ENCODE data around the gene CDH4. TPM values are rescaled to one million over a fixed set of nuclear protein-coding genes. Genes with fewer than 3 reads are reported as not detected.

Gene CDH4
- total and polyA plus RNA-seq, 2 donors (not counting 3 experiments of a cell fraction or from before 2014, with no cell fraction given), result 0.17 to 0.51 TPM

GRCh38 chr20:61835791-61836350, 583.8 kb downstream of the CDH4 start:
- Histone ChIP-seq H3K4me3 (replicated peaks in 1 of 3; ENCODE audit: insufficient read depth in 1 of 3, low read depth in 1 of 3, low read length in 3 of 3) (no peak overlapping the region), H3K4me2 (ENCODE audit: insufficient read depth, low read length) (no peak overlapping the region), H3K27me3 (ENCODE audit: control insufficient read depth in 2 of 2, insufficient read depth in 2 of 2, low read length in 2 of 2) (no peaks in the 10 kb centered on the region), H3K27ac (ENCODE audit: insufficient read depth, low read depth, low read length) (no peak overlapping the region), H4K20me1 (replicated peaks; ENCODE audit: control insufficient read depth, extremely low read depth, insufficient read depth, low read length) (no peaks in the 10 kb centered on the region), H3K9me3 (replicated peaks; ENCODE audit: control insufficient read depth, insufficient read depth, low read length) (no peaks in the 10 kb centered on the region), H2AFZ (ENCODE audit: low read depth, low read length) (no peak overlapping the region), H3K36me3 (ENCODE audit: control insufficient read depth in 2 of 2, extremely low read depth in 1 of 2, insufficient read depth in 2 of 2, low read length in 2 of 2) (no peaks in the 10 kb centered on the region), H3K4me1 (ENCODE audit: control insufficient read depth, extremely low read depth, insufficient read depth, low read length) (no peaks in the 10 kb centered on the region), H3K9ac (replicated peaks; ENCODE audit: extremely low read depth, insufficient read depth, low read length) (no peak overlapping the region), H3K9me1 (replicated peaks; ENCODE audit: control insufficient read depth, extremely low read depth, insufficient read depth, low read length) (no peaks in the 10 kb centered on the region), H3K79me2 (ENCODE audit: control insufficient read depth, insufficient read depth, low read length) (no peaks in the 10 kb centered on the region)
- DNase-seq (ENCODE audit: low read depth, low spot score), result no peak
- BruUV-seq (replicated peaks), result no TSS peak
- TF ChIP-seq CTCF (IDR thresholded peaks at IDR 0.05; ENCODE audit: extremely low read depth in 1 of 2, insufficient read depth in 1 of 2, low read depth in 1 of 2, low read length in 2 of 2) (no peak), EZH2 (IDR thresholded peaks at IDR 0.05; ENCODE audit: borderline replicate concordance, low read depth, low read length, severe bottlenecking) (no peak)
- intact Hi-C loops (cut with micrococcal nuclease), result no loop called here
- FAIRE-seq, result no peak
- ChIA-PET POLR2A (no interaction called here), CTCF (no interaction called here)
- dilution Hi-C loops (cut with MboI; ENCODE audit: extremely low pct_ligation_motif_present, low sequenced_read_pairs), result no loop called here

GRCh38 chr20:61837200-61837599, 585.1 kb downstream of the CDH4 start:
- Histone ChIP-seq H3K9me3 (replicated peaks; ENCODE audit: control insufficient read depth, insufficient read depth, low read length) (no peaks in the 10 kb centered on the region), H3K27ac (ENCODE audit: insufficient read depth, low read depth, low read length) (no peak overlapping the region), H3K27me3 (ENCODE audit: control insufficient read depth in 2 of 2, insufficient read depth in 2 of 2, low read length in 2 of 2) (no peaks in the 10 kb centered on the region), H3K4me3 (replicated peaks in 1 of 3; ENCODE audit: insufficient read depth in 1 of 3, low read depth in 1 of 3, low read length in 3 of 3) (no peak overlapping the region), H3K36me3 (ENCODE audit: control insufficient read depth in 2 of 2, extremely low read depth in 1 of 2, insufficient read depth in 2 of 2, low read length in 2 of 2) (no peaks in the 10 kb centered on the region), H3K79me2 (ENCODE audit: control insufficient read depth, insufficient read depth, low read length) (no peaks in the 10 kb centered on the region), H3K9me1 (replicated peaks; ENCODE audit: control insufficient read depth, extremely low read depth, insufficient read depth, low read length) (no peaks in the 10 kb centered on the region), H2AFZ (ENCODE audit: low read depth, low read length) (no peak overlapping the region), H3K4me2 (ENCODE audit: insufficient read depth, low read length) (no peak overlapping the region), H4K20me1 (replicated peaks; ENCODE audit: control insufficient read depth, extremely low read depth, insufficient read depth, low read length) (no peaks in the 10 kb centered on the region), H3K9ac (replicated peaks; ENCODE audit: extremely low read depth, insufficient read depth, low read length) (no peak overlapping the region), H3K4me1 (ENCODE audit: control insufficient read depth, extremely low read depth, insufficient read depth, low read length) (no peaks in the 10 kb centered on the region)
- ChIA-PET CTCF (no interaction called here), POLR2A (no interaction called here)
- no peak for TF ChIP-seq CTCF (IDR thresholded peaks at IDR 0.05; ENCODE audit: extremely low read depth in 1 of 2, insufficient read depth in 1 of 2, low read depth in 1 of 2, low read length in 2 of 2)
- no peak for TF ChIP-seq MYC (IDR thresholded peaks at IDR 0.05; ENCODE audit: low read depth, low read length)
- no peak for TF ChIP-seq POLR2AphosphoS5 (IDR thresholded peaks at IDR 0.05; ENCODE audit: insufficient read depth, low read depth, low read length)
- TF ChIP-seq EZH2 (IDR thresholded peaks at IDR 0.05; ENCODE audit: borderline replicate concordance, low read depth, low read length, severe bottlenecking), result no peak
- no peak for TF ChIP-seq MAX (IDR thresholded peaks at IDR 0.05; ENCODE audit: insufficient read depth, insufficient read length)
- no peak for TF ChIP-seq JUN (IDR thresholded peaks at IDR 0.05; ENCODE audit: borderline replicate concordance, insufficient read depth, insufficient read length, low read depth)
- TF ChIP-seq FOS (IDR thresholded peaks at IDR 0.05; ENCODE audit: borderline replicate concordance, insufficient read depth, low read length), result no peak
- TF ChIP-seq GATA2 (IDR thresholded peaks at IDR 0.05; ENCODE audit: insufficient read depth, insufficient read length, low read depth, low read length), result no peak
- no peak for TF ChIP-seq POLR2A (IDR thresholded peaks at IDR 0.05; ENCODE audit: low read depth, low read length)
- no peak for DNase-seq (ENCODE audit: low read depth, low spot score)
- dilution Hi-C loops (cut with MboI; ENCODE audit: extremely low pct_ligation_motif_present, low sequenced_read_pairs) (no loop called here), intact Hi-C loops (cut with micrococcal nuclease) (no loop called here)
- no peak for FAIRE-seq
- no TSS peak for BruUV-seq (replicated peaks)

Measured in endothelial cell of umbilical vein (primary cell).